Hypothalamus (tissue), 51 donors: ENCODE results near the gene FUT2.
"Not testable (repeated sequence)": the region's sequence is repeated elsewhere in the genome, so short reads cannot be mapped to it uniquely, and the experiment has no call there.

Source experiments
- DNase-seq, 51 donors: peaks; one replicate each; lab custom pipeline; 2025; lab: John Stamatoyannopoulos, UW

FUT2 gene

GRCh38 chr19:48696353-48697010, 711 bp downstream of the FUT2 start:
- DNase-seq = no peak

GRCh38 chr19:48698046-48698445, 2.3 kb downstream of the FUT2 start:
- DNase-seq = no peak

DNA sequence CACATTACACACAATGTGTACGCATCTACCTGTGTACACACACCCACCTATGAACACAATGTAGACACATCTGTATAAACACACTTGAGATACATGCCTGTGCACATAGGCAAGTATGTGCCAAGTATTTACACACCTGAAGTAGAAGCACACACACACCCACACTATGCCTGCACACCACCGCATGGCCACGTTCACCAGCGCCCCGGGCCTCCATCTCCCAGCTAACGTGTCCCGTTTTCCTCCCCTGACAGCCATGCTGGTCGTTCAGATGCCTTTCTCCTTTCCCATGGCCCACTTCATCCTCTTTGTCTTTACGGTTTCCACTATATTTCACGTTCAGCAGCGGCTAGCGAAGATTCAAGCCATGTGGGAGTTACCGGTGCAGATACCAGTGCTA, 6.9 kb downstream of the FUT2 start:
- DNase-seq = no peak

GRCh38 chr19:48703316-48703715, 7.5 kb downstream of the FUT2 start:
- DNase-seq = no peak

DNA sequence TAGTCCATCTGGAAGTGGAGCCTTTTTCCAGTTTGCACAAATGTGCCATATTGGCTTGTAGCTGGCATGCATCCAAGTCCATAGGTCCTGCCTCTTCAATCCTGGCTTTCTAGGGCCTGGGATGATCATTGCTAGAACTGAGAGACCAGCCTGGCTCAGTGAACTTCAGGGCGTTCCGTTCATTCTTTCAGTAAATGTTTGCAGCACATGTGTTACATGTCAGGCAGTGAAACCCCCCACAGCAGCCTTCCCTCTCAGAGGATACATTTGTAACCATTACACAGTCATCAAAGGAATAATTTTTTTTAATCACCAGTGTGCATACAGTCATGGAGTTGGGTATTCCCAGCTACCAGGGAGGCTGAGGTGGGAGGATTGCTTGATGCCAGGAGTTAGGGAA, 9.7 kb downstream of the FUT2 start:
- DNase-seq = no peak

DNA sequence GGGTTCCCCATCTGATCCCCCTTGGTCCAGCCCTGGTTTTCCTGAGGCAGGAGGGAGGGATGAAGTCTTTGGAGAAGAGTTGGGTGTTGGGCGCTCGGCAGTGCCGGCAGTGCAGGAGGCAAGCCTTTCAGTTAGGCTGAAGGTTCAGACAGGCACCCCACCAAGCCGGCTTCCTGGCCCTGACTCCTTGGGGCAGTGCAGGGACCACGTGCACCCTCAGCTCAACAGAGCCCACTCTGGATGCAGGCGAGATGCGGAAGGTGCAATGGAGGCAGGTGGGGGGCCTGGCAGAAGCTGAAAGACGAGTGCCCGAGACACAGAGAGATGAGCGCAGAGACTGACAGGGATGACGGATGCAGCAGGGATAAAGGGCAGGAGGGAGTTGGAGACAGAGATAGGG, 12.7 kb downstream of the FUT2 start:
- DNase-seq = no peak

DNA sequence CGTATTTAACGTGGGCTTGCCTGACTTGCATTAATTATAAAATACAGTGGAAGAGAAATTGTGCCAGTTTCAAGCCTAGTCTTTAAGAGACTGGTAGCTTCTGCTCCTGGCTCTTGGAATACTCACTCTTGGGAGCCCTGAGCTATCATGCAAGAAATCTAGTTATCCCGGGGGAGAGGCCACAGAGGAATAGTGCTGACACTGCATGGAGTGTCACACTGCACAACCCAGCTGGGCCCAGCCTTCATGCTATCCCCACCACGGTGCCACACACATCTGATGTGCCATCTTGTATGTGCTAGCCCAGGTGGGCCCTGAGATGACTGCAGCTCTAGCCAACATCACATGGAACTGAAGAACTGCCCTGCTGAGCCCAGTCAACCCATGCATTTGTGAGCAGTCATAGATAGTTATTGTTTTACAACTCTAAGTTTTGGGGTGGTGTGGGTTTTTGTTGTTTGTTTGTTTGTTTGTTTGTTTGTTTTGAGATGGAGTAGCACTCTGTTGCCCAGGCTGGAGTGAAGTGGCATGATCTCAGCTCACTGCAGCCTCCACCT, 15.4 kb downstream of the FUT2 start:
- no peak for DNase-seq

DNA sequence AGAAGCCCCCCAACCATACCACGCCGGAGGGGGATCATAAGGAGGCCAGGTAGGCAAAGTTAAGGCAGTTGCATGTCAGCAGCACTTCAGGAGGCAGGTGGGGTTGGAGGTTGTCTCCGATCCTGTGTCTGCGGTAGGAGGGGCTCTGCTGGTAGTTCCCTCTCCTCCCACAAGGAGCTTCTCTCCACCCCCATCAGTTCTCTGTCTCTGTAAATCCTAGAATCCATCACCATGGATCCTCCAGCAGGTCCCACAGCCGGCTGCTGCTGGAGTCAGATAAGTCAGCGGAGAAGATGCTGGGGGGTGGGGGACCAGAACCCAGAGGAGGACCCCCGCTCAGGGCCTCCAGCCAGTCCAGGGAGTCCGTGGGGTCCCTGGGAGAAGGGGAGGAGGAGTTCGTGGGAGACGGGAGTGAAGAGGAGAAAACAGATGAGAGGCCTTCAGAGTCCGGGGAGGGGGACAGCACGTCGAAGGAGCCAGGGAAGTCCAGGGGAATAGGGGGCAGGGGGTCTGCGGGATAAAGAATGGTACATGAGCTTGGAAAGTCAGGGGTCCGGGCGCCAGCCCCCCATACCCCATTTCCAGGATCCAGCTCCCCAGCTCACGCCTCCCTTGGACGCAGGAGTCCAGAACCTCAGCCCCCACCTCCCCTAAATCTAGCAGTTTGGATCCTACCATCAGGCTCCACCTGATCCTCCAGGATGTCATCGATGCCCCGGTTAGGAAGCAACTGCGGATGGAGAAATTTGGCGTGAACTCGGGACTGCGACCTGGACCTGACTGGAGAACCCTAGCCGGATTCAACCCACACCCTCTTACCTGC, 17.5 kb downstream of the FUT2 start:
- peak in 3 of 51 donors; percentile 8 to 31 (median 12) for DNase-seq

DNA sequence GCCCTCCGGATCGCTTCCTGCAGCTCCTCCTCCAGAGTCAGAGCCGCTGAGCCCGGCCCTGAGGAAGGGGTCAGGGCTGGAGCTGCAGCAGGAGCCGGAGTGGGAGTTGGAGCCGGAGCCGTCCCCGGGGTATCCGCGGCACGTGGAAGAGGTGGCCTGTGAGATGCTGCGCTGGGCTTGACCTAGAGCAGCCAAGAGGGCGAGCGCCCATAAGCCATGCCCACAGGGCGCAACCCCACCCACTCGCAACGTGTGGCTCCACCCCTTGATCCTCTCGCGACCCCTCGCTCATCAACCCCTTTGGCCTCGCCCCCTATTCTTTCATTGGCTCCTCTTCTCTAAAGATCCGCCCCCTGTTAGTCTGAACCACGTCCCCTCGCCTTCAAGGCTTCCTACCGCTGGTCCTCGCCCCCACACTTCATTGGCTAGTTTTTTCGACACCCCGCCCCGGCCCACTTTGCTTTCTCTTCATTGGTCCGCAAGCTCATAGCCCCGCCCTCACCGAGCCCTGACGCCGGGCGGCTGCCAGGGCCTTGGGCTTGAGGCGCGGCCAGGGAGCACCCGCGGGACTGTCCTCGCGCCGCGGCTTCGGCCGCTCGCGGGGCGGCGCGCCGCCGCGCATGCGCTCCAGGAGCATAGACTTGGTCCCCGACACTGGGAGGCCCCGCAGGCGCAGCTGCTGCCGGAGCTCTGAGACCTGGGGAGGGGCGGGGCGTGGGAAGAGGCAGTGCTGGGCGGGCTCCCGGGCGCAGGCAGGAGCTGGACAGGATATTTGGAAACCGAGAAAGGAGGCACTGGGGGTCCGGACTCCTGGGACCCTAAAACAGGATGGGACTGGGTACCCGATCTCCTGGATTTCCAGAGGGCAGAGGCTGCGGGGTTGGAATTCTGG, 18.3 kb downstream of the FUT2 start:
- peak; percentile 53 to 99 (median 98) for DNase-seq

- DNase-seq = peak in 2 of 51 donors; percentile 9 to 12
These were observed 19.2 kb downstream of the FUT2 start for GRCh38 chr19:48714759-48715675.

- DNase-seq = no peak
These were observed 20.0 kb downstream of the FUT2 start for GRCh38 chr19:48715681-48716171.

DNA sequence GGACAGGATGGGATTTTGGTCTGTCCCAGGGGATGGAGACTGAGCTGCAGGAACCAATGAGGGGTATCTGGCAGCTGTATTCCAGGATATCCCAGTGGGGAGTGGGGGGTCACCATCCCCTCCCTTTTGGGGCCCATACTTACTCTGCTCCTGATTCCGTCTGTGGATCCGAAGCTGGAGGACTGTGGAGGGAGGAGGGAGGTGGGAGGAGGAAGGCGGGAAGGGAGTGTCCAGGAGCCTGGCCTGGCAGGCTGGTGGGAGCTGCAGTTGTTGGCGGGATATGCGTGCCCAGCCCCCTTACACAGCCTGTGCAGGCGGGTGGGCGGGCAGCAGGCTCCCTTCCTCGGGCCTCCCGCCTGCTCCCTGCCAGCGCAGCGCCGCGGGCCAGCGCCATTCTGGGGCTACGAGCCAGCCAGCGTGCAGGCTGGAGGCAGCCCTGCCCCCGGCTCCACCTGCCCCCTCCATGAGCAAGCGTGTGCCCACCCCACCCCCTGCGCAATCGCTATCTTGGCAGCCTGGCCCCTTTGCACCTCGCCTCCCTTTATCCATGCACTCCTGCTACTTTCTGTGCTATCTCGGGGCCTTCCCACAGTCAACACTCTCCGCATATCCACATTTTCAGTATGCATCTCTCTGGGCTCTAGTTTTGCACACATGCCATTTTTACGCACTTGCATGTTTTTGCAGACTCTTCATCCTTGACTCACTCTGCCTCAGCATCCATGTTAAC, 21.0 kb downstream of the FUT2 start:
- peak in 40 of 51 donors; percentile 8 to 75 (median 48) for DNase-seq

- DNase-seq = not testable (repeated sequence)
These were observed 22.3 kb downstream of the FUT2 start for GRCh38 chr19:48718106-48718505.

DNA sequence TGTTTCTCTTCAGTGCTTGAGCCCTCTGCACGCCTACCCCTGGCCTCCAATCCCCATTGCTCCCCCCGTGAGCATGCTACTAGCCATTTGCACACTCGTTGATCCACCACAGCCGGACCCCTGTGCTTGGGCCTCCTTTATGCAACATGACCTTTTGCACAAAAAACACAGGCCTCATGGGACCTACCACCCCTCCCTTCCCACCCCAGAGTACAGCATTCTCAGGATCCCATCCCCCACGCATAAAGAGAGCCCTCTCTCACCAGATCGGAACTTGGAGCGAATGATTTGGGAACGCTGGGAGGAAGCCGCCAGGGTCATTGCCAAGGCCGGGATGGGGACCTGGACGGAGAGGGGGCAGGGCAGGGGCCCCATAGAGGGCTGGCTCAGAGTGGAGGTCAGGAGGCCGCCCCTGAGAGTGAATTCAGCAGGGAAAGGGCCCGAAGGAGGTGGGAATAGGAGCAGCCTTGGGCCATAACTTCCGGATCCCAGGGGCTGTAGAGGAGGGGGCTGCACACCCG, 23.0 kb downstream of the FUT2 start:
- DNase-seq = no peak

DNA sequence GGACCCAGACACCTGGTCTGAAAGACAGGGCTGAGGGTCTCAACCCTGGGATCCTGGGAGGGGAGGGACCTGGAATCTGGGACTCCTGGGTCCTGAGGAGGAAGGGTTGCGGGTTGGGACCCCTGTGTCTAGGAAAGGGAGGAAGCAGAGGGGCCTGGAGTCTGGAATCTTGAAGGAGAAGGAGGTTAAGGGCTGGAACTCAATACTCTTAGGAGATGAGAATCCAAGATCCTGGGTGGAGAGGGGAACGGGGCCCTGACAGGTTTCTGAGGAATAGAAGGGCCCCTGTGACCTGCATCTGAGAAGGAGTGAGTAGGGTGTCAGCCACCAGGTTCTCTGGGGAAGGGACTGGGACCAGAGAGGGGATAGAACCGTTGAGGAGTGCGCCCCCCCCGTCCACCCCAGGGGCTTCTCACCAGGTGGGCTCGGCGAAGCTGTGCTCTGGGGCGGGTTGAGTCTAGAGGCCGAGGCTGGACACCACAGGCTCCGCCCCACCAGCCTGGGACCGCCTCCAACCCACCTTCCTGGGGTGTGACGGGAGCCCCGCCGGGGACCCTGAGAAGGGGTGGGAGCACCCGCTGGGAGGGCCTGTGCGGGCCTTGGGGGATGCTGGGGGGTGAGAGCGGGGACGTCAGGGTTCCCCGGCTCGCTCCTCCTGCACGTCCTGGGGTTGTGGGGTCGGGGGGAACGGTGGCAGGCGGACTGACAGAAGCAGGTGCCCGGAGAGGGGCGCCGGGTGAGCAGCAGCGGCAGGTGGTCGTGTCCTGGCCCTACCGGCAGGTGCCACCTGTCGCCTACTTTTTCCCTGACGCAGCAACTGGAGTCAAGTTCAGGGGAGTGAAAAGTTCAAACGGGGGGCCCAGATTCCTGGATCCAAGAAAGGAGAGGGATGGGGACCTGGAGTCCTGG, 23.7 kb downstream of the FUT2 start, which contains the start of gene MAMSTR:
Gene MAMSTR (minus strand): TSS at position 463 of the 909 bp plus-strand sequence. CDS start 694 bp downstream, outside the sequence.
- no peak for DNase-seq

- no peak for DNase-seq
These were observed 24.5 kb downstream of the FUT2 start for GRCh38 chr19:48720251-48720612.

GRCh38 chr19:48720613-48721296, 25.0 kb downstream of the FUT2 start:
- peak; percentile 60 to 100 (median 97) for DNase-seq
